Astrocyte (in vitro differentiated cells and primary cell): Measurements from ENCODE around the gene COLQ. TPM values are rescaled to one million over a fixed set of nuclear protein-coding genes. Genes with fewer than 3 reads are reported as not detected.

Experiments
- DNase-seq: peaks from one replicate; pipeline ENCODE4 v3.0.0-alpha.2; 2010; ENCODE audit warnings: low read depth
- FAIRE-seq: peaks from 2 replicates; lab custom pipeline; 2011; peaks lifted over from hg19 to GRCh38; lab: Jason Lieb, UNC
- H2AFZ ChIP-seq: 2 replicates; pipeline ENCODE4 v1.6.0; 2012; ENCODE audit warnings: low read depth, low read length, inconsistent platforms
- H3K27ac ChIP-seq: 2 replicates; pipeline ENCODE4 v1.5.1; 2011; ENCODE audit warnings: low read depth, low read length, inconsistent platforms
- H3K27me3 ChIP-seq: 2 replicates; pipeline ENCODE4 v1.6.0; 2011; ENCODE audit warnings: low read length, inconsistent platforms; ENCODE audit not compliant: insufficient read depth
- H3K36me3 ChIP-seq: 2 replicates; pipeline ENCODE4 v1.5.1; 2011; ENCODE audit warnings: low read length, inconsistent platforms; ENCODE audit not compliant: insufficient read depth
- H3K4me1 ChIP-seq: 2 replicates; pipeline ENCODE4 v1.5.1; 2011; ENCODE audit warnings: low read length, inconsistent platforms; ENCODE audit not compliant: insufficient read depth
- H3K4me2 ChIP-seq: 2 replicates; pipeline ENCODE4 v1.6.0; 2012; ENCODE audit warnings: low read length, inconsistent platforms
- H3K4me3 ChIP-seq: 2 replicates; pipeline ENCODE4 v1.5.1; 2011; ENCODE audit warnings: low read depth, mild to moderate bottlenecking, low read length, inconsistent platforms; ENCODE audit not compliant: insufficient read depth
- H3K79me2 ChIP-seq: 2 replicates; pipeline ENCODE4 v1.6.0; 2012; ENCODE audit warnings: mild to moderate bottlenecking, low read length, inconsistent platforms; ENCODE audit not compliant: insufficient read depth
- H3K9ac ChIP-seq: 2 replicates; pipeline ENCODE4 v1.6.0; 2012; ENCODE audit warnings: mild to moderate bottlenecking, low read length, inconsistent platforms
- H3K9me3 ChIP-seq: 2 replicates; pipeline ENCODE4 v1.5.1; 2012; ENCODE audit warnings: low read depth, mild to moderate bottlenecking, low read length, inconsistent platforms; ENCODE audit not compliant: insufficient read depth
- H4K20me1 ChIP-seq: 2 replicates; pipeline ENCODE4 v1.6.0; 2012; ENCODE audit warnings: low read length, inconsistent platforms; ENCODE audit not compliant: insufficient read depth
- H3K27ac Mint-ChIP-seq: one replicate; pipeline ENCODE4 v1.8.0; 2021; ENCODE audit warnings: mild to moderate bottlenecking, mixed read lengths; ENCODE audit not compliant: unreplicated experiment
- H3K27me3 Mint-ChIP-seq: one replicate; pipeline ENCODE4 v1.8.0; 2021; ENCODE audit warnings: low read depth, mixed read lengths; ENCODE audit not compliant: unreplicated experiment
- H3K36me3 Mint-ChIP-seq: one replicate; pipeline ENCODE4 v1.8.0; 2021; ENCODE audit warnings: low read depth, mixed read lengths; ENCODE audit not compliant: unreplicated experiment
- H3K4me1 Mint-ChIP-seq: one replicate; pipeline ENCODE4 v1.8.0; 2021; ENCODE audit warnings: low read depth, mixed read lengths; ENCODE audit not compliant: unreplicated experiment
- H3K4me3 Mint-ChIP-seq: one replicate; pipeline ENCODE4 v1.8.0; 2021; ENCODE audit warnings: mild to moderate bottlenecking, moderate library complexity, mixed read lengths; ENCODE audit not compliant: unreplicated experiment
- H3K9me3 Mint-ChIP-seq: one replicate; pipeline ENCODE4 v1.8.0; 2021; ENCODE audit warnings: mild to moderate bottlenecking, mixed read lengths; ENCODE audit not compliant: unreplicated experiment
- CTCF ChIP-seq: IDR thresholded peaks from 2 replicates; pipeline ENCODE4 v1.5.1; 2011; ENCODE audit warnings: low read depth, mild to moderate bottlenecking, inconsistent platforms, low read length, moderate library complexity; ENCODE audit not compliant: insufficient read depth
- EZH2 ChIP-seq: IDR thresholded peaks from 2 replicates; pipeline ENCODE4 v1.6.1; 2012; ENCODE audit warnings: mild to moderate bottlenecking, low read length, inconsistent platforms; ENCODE audit not compliant: insufficient read depth
- total RNA-seq: library from RNA; stranded (reverse); gene quantifications from 2 replicates; pipeline ENCODE4 v1.2.1, GENCODE V29; 2021

COLQ gene
- total RNA-seq, 1 donor from 2014 or later = 1.2 TPM

- no peak for TF ChIP-seq CTCF
- no peak for TF ChIP-seq EZH2
- Mint-ChIP-seq H3K27me3 (peaks cover 4% of the 10 kb centered on the region), H3K4me3 (no peak overlapping the region), H3K4me1 (peaks cover 2% of the 10 kb centered on the region), H3K36me3 (peaks cover under 1% of the 10 kb centered on the region), H3K27ac (no peak overlapping the region), H3K9me3 (no peaks in the 10 kb centered on the region)
- no peak overlapping the region for H3K4me3 ChIP-seq
- no peak overlapping the region for H2AFZ ChIP-seq
- no peaks in the 10 kb centered on the region for H4K20me1 ChIP-seq
- no peaks in the 10 kb centered on the region for H3K79me2 ChIP-seq
- no peaks in the 10 kb centered on the region for H3K36me3 ChIP-seq
- no peak for DNase-seq
- H3K27me3 ChIP-seq = no peaks in the 10 kb centered on the region
- FAIRE-seq = no peak
- H3K27ac ChIP-seq = no peak overlapping the region
- no peak overlapping the region for H3K4me2 ChIP-seq
- no peak overlapping the region for H3K9ac ChIP-seq
- H3K9me3 ChIP-seq = no peaks in the 10 kb centered on the region
- H3K4me1 ChIP-seq = no peaks in the 10 kb centered on the region
Measured at GRCh38 chr3:15456321-15456720, 65.2 kb downstream of the COLQ start.

GRCh38 chr3:15455756-15456155 lies 65.8 kb downstream of the COLQ start:
- H3K36me3 ChIP-seq = no peaks in the 10 kb centered on the region
- H3K4me2 ChIP-seq = no peak overlapping the region
- Mint-ChIP-seq H3K36me3 (peaks cover 4% of the 10 kb centered on the region), H3K4me1 (peaks cover 2% of the 10 kb centered on the region), H3K9me3 (no peaks in the 10 kb centered on the region), H3K27ac (no peak overlapping the region), H3K27me3 (peaks cover 4% of the 10 kb centered on the region), H3K4me3 (no peak overlapping the region)
- no peaks in the 10 kb centered on the region for H3K4me1 ChIP-seq
- TF ChIP-seq EZH2 = no peak
- TF ChIP-seq CTCF = no peak
- no peak overlapping the region for H3K27ac ChIP-seq
- no peaks in the 10 kb centered on the region for H3K9me3 ChIP-seq
- H4K20me1 ChIP-seq = no peaks in the 10 kb centered on the region
- no peak overlapping the region for H3K4me3 ChIP-seq
- H2AFZ ChIP-seq = no peak overlapping the region
- no peak overlapping the region for H3K9ac ChIP-seq
- H3K27me3 ChIP-seq = no peaks in the 10 kb centered on the region
- no peak for DNase-seq
- FAIRE-seq = no peak
- H3K79me2 ChIP-seq = no peaks in the 10 kb centered on the region

- Histone ChIP-seq H3K36me3 (no peaks in the 10 kb centered on the region), H3K4me1 (no peaks in the 10 kb centered on the region), H3K27ac (no peak overlapping the region), H3K79me2 (no peaks in the 10 kb centered on the region), H3K27me3 (no peaks in the 10 kb centered on the region), H3K4me2 (no peak overlapping the region), H3K9ac (no peak overlapping the region), H3K4me3 (no peak overlapping the region), H2AFZ (no peak overlapping the region), H4K20me1 (no peaks in the 10 kb centered on the region), H3K9me3 (no peaks in the 10 kb centered on the region)
- no peak for FAIRE-seq
- peaks cover 2% of the 10 kb centered on the region for H3K27me3 Mint-ChIP-seq
- H3K36me3 Mint-ChIP-seq = peaks cover 4% of the 10 kb centered on the region
- peaks cover 2% of the 10 kb centered on the region for H3K4me1 Mint-ChIP-seq
- DNase-seq = no peak
- H3K9me3 Mint-ChIP-seq = no peaks in the 10 kb centered on the region
- no peak overlapping the region for H3K27ac Mint-ChIP-seq
- no peak for TF ChIP-seq CTCF
- TF ChIP-seq EZH2 = no peak
- H3K4me3 Mint-ChIP-seq = no peak overlapping the region
Measured at GRCh38 chr3:15454965-15455364, 66.5 kb downstream of the COLQ start.
